K562 (cell line): ENCODE results near the gene PXN. TPM values are rescaled to one million over a fixed set of nuclear protein-coding genes. Genes with fewer than 3 reads are reported as not detected.

Experiments used
- ARID1B ChIP-seq: fragments of 450-650 bp; IDR thresholded peaks from 2 replicates; pipeline ENCODE4 v1.6.1; 2016; ENCODE audit warnings: antibody characterized with exemption, mild to moderate bottlenecking, inconsistent platforms
- ARID3A ChIP-seq: IDR thresholded peaks from 2 replicates; pipeline ENCODE4 v1.6.1; 2012; ENCODE audit warnings: low read depth, low read length, improper control_type of control experiment, borderline replicate concordance
- MYBL2 ChIP-seq, 2 experiments: fragments of 450-650 bp in 1 of 2; sonication (generic) in 1 of 2; formaldehyde crosslinking in 1 of 2; IDR thresholded peaks; 2 replicates each; pipeline versions ENCODE4 v1.6.1 to v1.8.1; 2017 to 2022; ENCODE audit warnings: borderline replicate concordance in 1 of 2, inconsistent platforms in 1 of 2, low read depth in 1 of 2, mild to moderate bottlenecking in 1 of 2, missing genetic modification reagents in 1 of 2, moderate library complexity in 1 of 2
- NEUROD1 ChIP-seq: fragments of 150-350 bp; IDR thresholded peaks from 2 replicates; pipeline ENCODE4 v1.6.1; 2014; ENCODE audit warnings: borderline replicate concordance, low read length, low read depth; ENCODE audit not compliant: partially characterized antibody
- NRF1 ChIP-seq, 2 experiments: fragments of 450-650 bp; IDR thresholded peaks in 1 of 2; conservative IDR thresholded peaks in 1 of 2; 2 replicates each; pipeline ENCODE4 v1.6.1; 2014; ENCODE audit warnings: mild to moderate bottlenecking in 2 of 2
- POLR2B ChIP-seq: fragments of 450-650 bp; IDR thresholded peaks from 2 replicates; pipeline ENCODE4 v1.6.1; 2018; ENCODE audit warnings: low read depth; ENCODE audit not compliant: partially characterized antibody
- PTRF ChIP-seq: fragments of 450-650 bp; IDR thresholded peaks from 2 replicates; pipeline ENCODE4 v1.6.1; 2016; ENCODE audit warnings: mild to moderate bottlenecking, missing genetic modification characterization, missing compliant biosample characterization
- SP2 ChIP-seq: IDR thresholded peaks from 2 replicates; pipeline ENCODE4 v1.6.1; 2011; ENCODE audit warnings: mild to moderate bottlenecking, low read depth, low read length, moderate library complexity; ENCODE audit not compliant: poor library complexity, severe bottlenecking; ENCODE audit errors: extremely low read depth
- SUPT5H ChIP-seq: fragments of 450-650 bp; IDR thresholded peaks from 2 replicates; pipeline ENCODE4 v1.6.1; 2016
- XRCC3 ChIP-seq: fragments of 450-650 bp; IDR thresholded peaks from 2 replicates; pipeline ENCODE4 v1.6.1; 2017; ENCODE audit warnings: mild to moderate bottlenecking, moderate library complexity
- ZNF561 ChIP-seq: fragments of 450-650 bp; formaldehyde crosslinking; conservative IDR thresholded peaks from 2 replicates; pipeline ENCODE4 v1.4.0; 2020; ENCODE audit warnings: mild to moderate bottlenecking, moderate library complexity
- ZNF57 ChIP-seq: fragments of 450-650 bp; formaldehyde crosslinking; IDR thresholded peaks from 2 replicates; pipeline ENCODE4 v1.4.0; 2020; ENCODE audit warnings: mild to moderate bottlenecking, moderate library complexity
- ZZZ3 ChIP-seq: fragments of 450-650 bp; IDR thresholded peaks from 2 replicates; pipeline ENCODE4 v1.6.1; 2016; ENCODE audit warnings: antibody characterized with exemption, mild to moderate bottlenecking, moderate library complexity
- polyA plus RNA-seq, 8 experiments: library from polyadenylated mRNA; depleted of rRNA in 4 of 8; stranded (reverse) in 5 of 8; unstranded in 3 of 8; fragments of >200 nt; fragmentation: Nextera tagmentation in 2 of 8; fragmentation: Illumina TruSeq in 1 of 8; extraction: Ambion mirVana in 2 of 8; extraction: Trizol in 1 of 8; gene quantifications; 2 replicates each; pipeline versions ENCODE4 v1.2.1 to v1.2.3, GENCODE V29; 2011 to 2014; ENCODE audit warnings: inconsistent platforms in 1 of 8, missing spikeins in 1 of 8
- total RNA-seq, 7 experiments: library from RNA; depleted of rRNA in 6 of 7; stranded (reverse); fragments of >200 nt in 6 of 7; fragmentation: Illumina TruSeq in 2 of 7; extraction: Trizol in 2 of 7; gene quantifications; 2 replicates each; pipeline versions ENCODE4 v1.2.1 to v1.2.3, GENCODE V29; 2011 to 2021; ENCODE audit warnings: low replicate concordance in 1 of 7
- TF ChIP-seq, protein P1 (sequence below), 2 experiments: IDR thresholded peaks; 2 replicates each; pipeline ENCODE4 v1.6.1; 2011; ENCODE audit warnings: borderline replicate concordance in 1 of 2, control low read depth in 1 of 2, low read depth in 1 of 2, low read length in 1 of 2, mild to moderate bottlenecking in 1 of 2, mixed read lengths in 1 of 2, moderate library complexity in 1 of 2; ENCODE audit not compliant: insufficient read depth in 1 of 2, insufficient read length in 1 of 2, poor library complexity in 1 of 2, severe bottlenecking in 1 of 2; ENCODE audit errors: extremely low read depth in 1 of 2

Gene PXN
- total and polyA plus RNA-seq, 9 of the 15 experiments (the other 6 are each of a cell fraction or from before 2014, with no cell fraction given): 4.0 to 74.1 (median 18.6) TPM

DNA sequence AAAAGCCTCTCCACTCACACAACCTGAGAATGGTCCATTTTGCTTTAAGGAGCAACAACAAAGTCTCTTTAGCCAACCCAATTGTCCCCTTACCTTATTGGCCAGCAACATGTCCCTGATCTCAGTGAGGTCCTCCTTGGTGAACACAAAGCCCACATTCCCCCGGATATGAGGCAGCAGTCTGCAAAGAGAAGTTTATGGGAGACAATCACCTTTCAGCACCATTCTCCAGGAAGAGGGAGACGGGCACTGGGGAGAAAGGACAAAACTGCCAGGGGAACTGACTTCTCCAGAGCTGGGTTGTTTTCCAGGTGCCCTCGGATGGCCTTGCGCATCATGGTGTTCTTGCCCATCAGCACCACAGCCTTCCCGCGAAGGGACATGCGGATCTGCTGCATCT is 66.5 kb downstream of the PXN start (continued):
- TF ChIP-seq SUPT5H: peak; percentile 25; the same call in 1 of the 2 replicates
- TF ChIP-seq, protein P1, sequence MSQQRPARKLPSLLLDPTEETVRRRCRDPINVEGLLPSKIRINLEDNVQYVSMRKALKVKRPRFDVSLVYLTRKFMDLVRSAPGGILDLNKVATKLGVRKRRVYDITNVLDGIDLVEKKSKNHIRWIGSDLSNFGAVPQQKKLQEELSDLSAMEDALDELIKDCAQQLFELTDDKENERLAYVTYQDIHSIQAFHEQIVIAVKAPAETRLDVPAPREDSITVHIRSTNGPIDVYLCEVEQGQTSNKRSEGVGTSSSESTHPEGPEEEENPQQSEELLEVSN (IDR thresholded peaks at IDR 0.05; ENCODE audit: borderline replicate concordance in 1 of 2, extremely low read depth in 1 of 2, insufficient read depth in 1 of 2, insufficient read length in 1 of 2, low read depth in 1 of 2, low read length in 1 of 2, poor library complexity in 1 of 2, severe bottlenecking in 1 of 2): no peak
- no peak for TF ChIP-seq ZNF57
- TF ChIP-seq XRCC3: no peak
- TF ChIP-seq PTRF (tag): no peak
- no peak for TF ChIP-seq NEUROD1
- no peak for TF ChIP-seq ARID3A
- TF ChIP-seq NRF1 (conservative IDR thresholded peaks at IDR 0.05 in 1 of 2, IDR thresholded peaks at IDR 0.05 in 1 of 2): 0 out of 4 replicates have a peak, but pooled peaks of 1 of the 2 experiments have one; percentile 17
- TF ChIP-seq MYBL2 (IDR thresholded peaks at IDR 0.05; ENCODE audit: low read depth): no peak
- TF ChIP-seq MYBL2 (CRISPR knock-in tag; IDR thresholded peaks at IDR 0.05; ENCODE audit: borderline replicate concordance): no peak
- no peak for TF ChIP-seq ZNF561
- no peak for TF ChIP-seq ZZZ3
- TF ChIP-seq SP2: no peak
- TF ChIP-seq ARID1B: no peak
- TF ChIP-seq POLR2B: peak; percentile 53
